ENCODE results near the gene GNAI3.

DNA sequence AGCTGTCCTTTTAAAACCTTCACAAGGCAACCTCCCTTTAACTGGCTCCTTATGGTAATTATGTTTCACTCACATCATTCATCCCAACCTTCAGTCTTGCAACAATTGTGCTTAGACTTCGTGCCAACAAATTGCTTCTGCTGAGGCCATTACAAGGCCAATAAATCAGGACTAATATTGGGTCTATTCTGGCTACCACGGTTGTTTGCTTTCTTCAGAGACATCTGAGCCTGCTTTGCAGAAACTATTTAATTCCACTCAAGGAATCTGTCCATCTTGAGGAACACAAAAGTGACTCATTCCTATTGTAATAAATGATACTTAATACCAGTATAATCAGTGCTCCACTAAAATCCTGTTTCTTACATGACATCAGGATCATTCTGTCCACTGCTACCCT, 104.9 kb downstream of the GNAI3 start:
- TF ChIP-seq, protein P1, sequence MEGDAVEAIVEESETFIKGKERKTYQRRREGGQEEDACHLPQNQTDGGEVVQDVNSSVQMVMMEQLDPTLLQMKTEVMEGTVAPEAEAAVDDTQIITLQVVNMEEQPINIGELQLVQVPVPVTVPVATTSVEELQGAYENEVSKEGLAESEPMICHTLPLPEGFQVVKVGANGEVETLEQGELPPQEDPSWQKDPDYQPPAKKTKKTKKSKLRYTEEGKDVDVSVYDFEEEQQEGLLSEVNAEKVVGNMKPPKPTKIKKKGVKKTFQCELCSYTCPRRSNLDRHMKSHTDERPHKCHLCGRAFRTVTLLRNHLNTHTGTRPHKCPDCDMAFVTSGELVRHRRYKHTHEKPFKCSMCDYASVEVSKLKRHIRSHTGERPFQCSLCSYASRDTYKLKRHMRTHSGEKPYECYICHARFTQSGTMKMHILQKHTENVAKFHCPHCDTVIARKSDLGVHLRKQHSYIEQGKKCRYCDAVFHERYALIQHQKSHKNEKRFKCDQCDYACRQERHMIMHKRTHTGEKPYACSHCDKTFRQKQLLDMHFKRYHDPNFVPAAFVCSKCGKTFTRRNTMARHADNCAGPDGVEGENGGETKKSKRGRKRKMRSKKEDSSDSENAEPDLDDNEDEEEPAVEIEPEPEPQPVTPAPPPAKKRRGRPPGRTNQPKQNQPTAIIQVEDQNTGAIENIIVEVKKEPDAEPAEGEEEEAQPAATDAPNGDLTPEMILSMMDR (conservative IDR thresholded peaks at IDR 0.05; ENCODE audit: low read depth, low read length) = no peak
- no peak for TF ChIP-seq EZH2 (IDR thresholded peaks at IDR 0.05; ENCODE audit: low read length, unreplicated experiment)
- TF ChIP-seq EZH2phosphoT487 (IDR thresholded peaks at IDR 0.05; ENCODE audit: borderline replicate concordance, low read length) = no peak

Data from PC-3 (cell line).